ENCODE measurements around the gene BTBD7. TPM values are rescaled to one million over a fixed set of nuclear protein-coding genes. Genes with fewer than 3 reads are reported as not detected.

The BTBD7 gene
- total and polyA plus RNA-seq, 2 experiments from 2014 or later = 24.4 to 32.8 TPM

DNA sequence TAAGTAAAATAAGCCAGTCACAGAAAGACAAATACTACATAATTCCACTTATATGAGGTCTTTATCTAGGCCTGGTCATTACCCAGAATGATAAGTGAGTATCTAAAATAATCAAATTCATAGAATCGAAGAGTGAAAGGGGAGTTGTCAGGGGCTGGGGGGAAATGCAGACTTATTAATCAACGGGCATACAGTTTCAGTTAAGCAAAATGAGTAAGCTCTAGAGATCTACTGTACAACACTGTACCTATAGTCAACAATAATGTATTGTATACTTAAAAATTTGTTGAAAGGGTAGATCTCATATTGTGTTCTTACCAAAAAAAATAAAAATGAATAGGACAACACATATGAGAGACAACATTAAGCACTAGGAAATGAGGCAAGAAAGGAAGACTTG, 13.3 kb downstream of the BTBD7 start:
- H3K27me3 Mint-ChIP-seq (ENCODE audit: insufficient read depth, low read depth, poor library complexity) = peaks cover 4% of the 10 kb centered on the region
- Histone ChIP-seq H4K20me1 (replicated peaks; ENCODE audit: insufficient read depth) (peaks cover 11% of the 10 kb centered on the region), H3K79me2 (replicated peaks; ENCODE audit: insufficient read depth) (peaks cover 100% of the 10 kb centered on the region)

More for the DNA sequence above, 13.3 kb downstream of the BTBD7 start:
- Mint-ChIP-seq H3K9me3 (no peaks in the 10 kb centered on the region), H3K4me3 (no peak overlapping the region), H3K36me3 (ENCODE audit: low read depth) (peaks cover 4% of the 10 kb centered on the region; the same call in 2 of the 3 replicates), H3K4me1 (peaks cover 30% of the 10 kb centered on the region), H3K27ac (no peak overlapping the region; the same call in 1 of the 2 replicates)
- H3K4me3 ChIP-seq = no peak overlapping the region
- no peaks in the 10 kb centered on the region for H3K9me2 ChIP-seq (ENCODE audit: insufficient read depth)
- TF ChIP-seq ZNF114 (CRISPR knock-in tag; IDR thresholded peaks at IDR 0.05) = no peak
- TF ChIP-seq ZNF331 (CRISPR knock-in tag; IDR thresholded peaks at IDR 0.05; ENCODE audit: low read depth) = no peak
- TF ChIP-seq EZH2phosphoT487 (IDR thresholded peaks at IDR 0.05; ENCODE audit: unreplicated experiment) = no peak
- TF ChIP-seq EZH2 (IDR thresholded peaks at IDR 0.05; ENCODE audit: low read depth, unreplicated experiment) = no peak
- TF ChIP-seq NANOG (IDR thresholded peaks at IDR 0.05; ENCODE audit: borderline replicate concordance) = no peak
- TF ChIP-seq ETS1 (IDR thresholded peaks at IDR 0.05) = no peak
- TF ChIP-seq, protein P1, sequence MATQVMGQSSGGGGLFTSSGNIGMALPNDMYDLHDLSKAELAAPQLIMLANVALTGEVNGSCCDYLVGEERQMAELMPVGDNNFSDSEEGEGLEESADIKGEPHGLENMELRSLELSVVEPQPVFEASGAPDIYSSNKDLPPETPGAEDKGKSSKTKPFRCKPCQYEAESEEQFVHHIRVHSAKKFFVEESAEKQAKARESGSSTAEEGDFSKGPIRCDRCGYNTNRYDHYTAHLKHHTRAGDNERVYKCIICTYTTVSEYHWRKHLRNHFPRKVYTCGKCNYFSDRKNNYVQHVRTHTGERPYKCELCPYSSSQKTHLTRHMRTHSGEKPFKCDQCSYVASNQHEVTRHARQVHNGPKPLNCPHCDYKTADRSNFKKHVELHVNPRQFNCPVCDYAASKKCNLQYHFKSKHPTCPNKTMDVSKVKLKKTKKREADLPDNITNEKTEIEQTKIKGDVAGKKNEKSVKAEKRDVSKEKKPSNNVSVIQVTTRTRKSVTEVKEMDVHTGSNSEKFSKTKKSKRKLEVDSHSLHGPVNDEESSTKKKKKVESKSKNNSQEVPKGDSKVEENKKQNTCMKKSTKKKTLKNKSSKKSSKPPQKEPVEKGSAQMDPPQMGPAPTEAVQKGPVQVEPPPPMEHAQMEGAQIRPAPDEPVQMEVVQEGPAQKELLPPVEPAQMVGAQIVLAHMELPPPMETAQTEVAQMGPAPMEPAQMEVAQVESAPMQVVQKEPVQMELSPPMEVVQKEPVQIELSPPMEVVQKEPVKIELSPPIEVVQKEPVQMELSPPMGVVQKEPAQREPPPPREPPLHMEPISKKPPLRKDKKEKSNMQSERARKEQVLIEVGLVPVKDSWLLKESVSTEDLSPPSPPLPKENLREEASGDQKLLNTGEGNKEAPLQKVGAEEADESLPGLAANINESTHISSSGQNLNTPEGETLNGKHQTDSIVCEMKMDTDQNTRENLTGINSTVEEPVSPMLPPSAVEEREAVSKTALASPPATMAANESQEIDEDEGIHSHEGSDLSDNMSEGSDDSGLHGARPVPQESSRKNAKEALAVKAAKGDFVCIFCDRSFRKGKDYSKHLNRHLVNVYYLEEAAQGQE (IDR thresholded peaks at IDR 0.05; ENCODE audit: unreplicated experiment) = no peak
- no peak for TF ChIP-seq POLR2AphosphoS5 (IDR thresholded peaks at IDR 0.05; ENCODE audit: low read depth)
- TF ChIP-seq STAT1 (IDR thresholded peaks at IDR 0.05; ENCODE audit: unreplicated experiment) = no peak
- TF ChIP-seq CTCF (conservative IDR thresholded peaks at IDR 0.05; ENCODE audit: low read depth in 2 of 2) = no peak
- TF ChIP-seq JUNB (IDR thresholded peaks at IDR 0.05; ENCODE audit: unreplicated experiment) = no peak
- no peak for TF ChIP-seq CREB1 (CRISPR knock-in tag; IDR thresholded peaks at IDR 0.05; ENCODE audit: low read depth)
- TF ChIP-seq, protein P2, sequence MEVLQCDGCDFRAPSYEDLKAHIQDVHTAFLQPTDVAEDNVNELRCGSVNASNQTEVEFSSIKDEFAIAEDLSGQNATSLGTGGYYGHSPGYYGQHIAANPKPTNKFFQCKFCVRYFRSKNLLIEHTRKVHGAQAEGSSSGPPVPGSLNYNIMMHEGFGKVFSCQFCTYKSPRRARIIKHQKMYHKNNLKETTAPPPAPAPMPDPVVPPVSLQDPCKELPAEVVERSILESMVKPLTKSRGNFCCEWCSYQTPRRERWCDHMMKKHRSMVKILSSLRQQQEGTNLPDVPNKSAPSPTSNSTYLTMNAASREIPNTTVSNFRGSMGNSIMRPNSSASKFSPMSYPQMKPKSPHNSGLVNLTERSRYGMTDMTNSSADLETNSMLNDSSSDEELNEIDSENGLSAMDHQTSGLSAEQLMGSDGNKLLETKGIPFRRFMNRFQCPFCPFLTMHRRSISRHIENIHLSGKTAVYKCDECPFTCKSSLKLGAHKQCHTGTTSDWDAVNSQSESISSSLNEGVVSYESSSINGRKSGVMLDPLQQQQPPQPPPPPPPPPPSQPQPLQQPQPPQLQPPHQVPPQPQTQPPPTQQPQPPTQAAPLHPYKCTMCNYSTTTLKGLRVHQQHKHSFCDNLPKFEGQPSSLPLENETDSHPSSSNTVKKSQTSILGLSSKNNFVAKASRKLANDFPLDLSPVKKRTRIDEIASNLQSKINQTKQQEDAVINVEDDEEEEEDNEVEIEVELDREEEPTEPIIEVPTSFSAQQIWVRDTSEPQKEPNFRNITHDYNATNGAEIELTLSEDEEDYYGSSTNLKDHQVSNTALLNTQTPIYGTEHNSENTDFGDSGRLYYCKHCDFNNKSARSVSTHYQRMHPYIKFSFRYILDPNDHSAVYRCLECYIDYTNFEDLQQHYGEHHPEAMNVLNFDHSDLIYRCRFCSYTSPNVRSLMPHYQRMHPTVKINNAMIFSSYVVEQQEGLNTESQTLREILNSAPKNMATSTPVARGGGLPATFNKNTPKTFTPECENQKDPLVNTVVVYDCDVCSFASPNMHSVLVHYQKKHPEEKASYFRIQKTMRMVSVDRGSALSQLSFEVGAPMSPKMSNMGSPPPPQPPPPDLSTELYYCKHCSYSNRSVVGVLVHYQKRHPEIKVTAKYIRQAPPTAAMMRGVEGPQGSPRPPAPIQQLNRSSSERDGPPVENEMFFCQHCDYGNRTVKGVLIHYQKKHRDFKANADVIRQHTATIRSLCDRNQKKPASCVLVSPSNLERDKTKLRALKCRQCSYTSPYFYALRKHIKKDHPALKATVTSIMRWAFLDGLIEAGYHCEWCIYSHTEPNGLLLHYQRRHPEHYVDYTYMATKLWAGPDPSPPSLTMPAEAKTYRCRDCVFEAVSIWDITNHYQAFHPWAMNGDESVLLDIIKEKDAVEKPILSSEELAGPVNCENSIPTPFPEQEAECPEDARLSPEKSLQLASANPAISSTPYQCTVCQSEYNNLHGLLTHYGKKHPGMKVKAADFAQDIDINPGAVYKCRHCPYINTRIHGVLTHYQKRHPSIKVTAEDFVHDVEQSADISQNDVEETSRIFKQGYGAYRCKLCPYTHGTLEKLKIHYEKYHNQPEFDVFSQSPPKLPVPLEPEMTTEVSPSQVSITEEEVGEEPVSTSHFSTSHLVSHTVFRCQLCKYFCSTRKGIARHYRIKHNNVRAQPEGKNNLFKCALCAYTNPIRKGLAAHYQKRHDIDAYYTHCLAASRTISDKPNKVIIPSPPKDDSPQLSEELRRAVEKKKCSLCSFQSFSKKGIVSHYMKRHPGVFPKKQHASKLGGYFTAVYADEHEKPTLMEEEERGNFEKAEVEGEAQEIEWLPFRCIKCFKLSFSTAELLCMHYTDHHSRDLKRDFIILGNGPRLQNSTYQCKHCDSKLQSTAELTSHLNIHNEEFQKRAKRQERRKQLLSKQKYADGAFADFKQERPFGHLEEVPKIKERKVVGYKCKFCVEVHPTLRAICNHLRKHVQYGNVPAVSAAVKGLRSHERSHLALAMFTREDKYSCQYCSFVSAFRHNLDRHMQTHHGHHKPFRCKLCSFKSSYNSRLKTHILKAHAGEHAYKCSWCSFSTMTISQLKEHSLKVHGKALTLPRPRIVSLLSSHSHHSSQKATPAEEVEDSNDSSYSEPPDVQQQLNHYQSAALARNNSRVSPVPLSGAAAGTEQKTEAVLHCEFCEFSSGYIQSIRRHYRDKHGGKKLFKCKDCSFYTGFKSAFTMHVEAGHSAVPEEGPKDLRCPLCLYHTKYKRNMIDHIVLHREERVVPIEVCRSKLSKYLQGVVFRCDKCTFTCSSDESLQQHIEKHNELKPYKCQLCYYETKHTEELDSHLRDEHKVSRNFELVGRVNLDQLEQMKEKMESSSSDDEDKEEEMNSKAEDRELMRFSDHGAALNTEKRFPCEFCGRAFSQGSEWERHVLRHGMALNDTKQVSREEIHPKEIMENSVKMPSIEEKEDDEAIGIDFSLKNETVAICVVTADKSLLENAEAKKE (CRISPR knock-in tag; IDR thresholded peaks at IDR 0.05) = no peak
- DNase-seq (ENCODE audit: low spot score) (no peak), ATAC-seq (no peak)
- H3K4me2 ChIP-seq = no peak overlapping the region
- peaks cover 24% of the 10 kb centered on the region for H3K4me1 ChIP-seq (ENCODE audit: insufficient read depth)
- no peak overlapping the region for H2AFZ ChIP-seq
- H3K36me3 ChIP-seq (ENCODE audit: insufficient read depth) = no peaks in the 10 kb centered on the region; the same call in 1 of the 2 replicates
- 0 out of 2 replicates have a peak overlapping the region, but pooled peaks have one; percentile 7 for H3K27ac ChIP-seq (ENCODE audit: low read depth)
- no peaks in the 10 kb centered on the region for H3F3A ChIP-seq (replicated peaks; ENCODE audit: low read depth)
- no peaks in the 10 kb centered on the region for H3K27me3 ChIP-seq (ENCODE audit: insufficient read depth)

Data from GM23338 (cell line).